ENCODE data around the gene ENO2. TPM values are rescaled to one million over a fixed set of nuclear protein-coding genes. Genes with fewer than 3 reads are reported as not detected.
A peak's percentile ranks its signal among the peaks of the same experiment; 100 is the strongest.

Gene ENO2
- total RNA-seq, 1 experiment from 2014 or later = 166 TPM

GRCh38 chr12:6928703-6929407, 14.5 kb downstream of the ENO2 start:
- no peak overlapping the region for H2BK12ac ChIP-seq (ENCODE audit: insufficient read length, low read depth, low read length)
- no peak overlapping the region for H2BK20ac ChIP-seq (ENCODE audit: low read depth, low read length, poor library complexity, severe bottlenecking)
- no peaks in the 10 kb centered on the region for H4K20me1 ChIP-seq (ENCODE audit: control insufficient read depth, insufficient read depth, insufficient read length)
- peaks cover 30% of the 10 kb centered on the region for H3K23me2 ChIP-seq (ENCODE audit: insufficient read length, low read depth, low read length, poor library complexity, severe bottlenecking)
- Mint-ChIP-seq H3K4me3 (peak overlapping the region; percentile 96 to 98), H3K27ac (peak overlapping the region; percentile 76 to 97 (median 93); a peak in 6 of 7 replicates), H3K9me3 (peaks cover 0 to 2% of the 10 kb centered on the region in 2 experiments; a peak in 1 of 5 replicates), H3K4me1 (peaks cover 57 to 61% of the 10 kb centered on the region in 2 experiments), H3K36me3 (ENCODE audit: insufficient read depth in 1 of 3, low read depth in 3 of 3) (peaks cover 11 to 39% (median 17%) of the 10 kb centered on the region in 3 experiments; a peak in 6 of 7 replicates), H3K27me3 (ENCODE audit: low read depth) (peaks cover 1% of the 10 kb centered on the region; the same call in 1 of the 2 replicates)
- H2AFZ ChIP-seq (ENCODE audit: low read length) = no peak overlapping the region
- H4K8ac ChIP-seq (replicated peaks; ENCODE audit: insufficient read length, low read depth, low read length) = no peak overlapping the region
- peak overlapping the region; percentile 74 for H3K4me2 ChIP-seq (ENCODE audit: insufficient read depth, insufficient read length, low read length)
- no peak for TF ChIP-seq CTCF (conservative IDR thresholded peaks at IDR 0.05)
- H2AK5ac ChIP-seq (ENCODE audit: insufficient read length, low read length) = no peak overlapping the region
- peaks cover 3% of the 10 kb centered on the region; the same call in 1 of the 2 replicates for H3K4me1 ChIP-seq (ENCODE audit: insufficient read depth, low read length)
- no peaks in the 10 kb centered on the region for H3K79me1 ChIP-seq (ENCODE audit: insufficient read depth, low read depth, low read length, poor library complexity, severe bottlenecking)
- H4K5ac ChIP-seq (ENCODE audit: insufficient read length, low read depth, low read length) = no peak overlapping the region
- no peak overlapping the region for H3K56ac ChIP-seq (ENCODE audit: insufficient read length, low read depth, low read length)
- no peak overlapping the region for H2BK15ac ChIP-seq (ENCODE audit: low read depth, low read length)
- no peak overlapping the region for H3K27ac ChIP-seq (ENCODE audit: insufficient read length, low read depth, low read length)
- no peak overlapping the region for H3K18ac ChIP-seq (ENCODE audit: insufficient read length, low read depth, low read length)
- no peak overlapping the region for H3T11ph ChIP-seq (ENCODE audit: low read length)
- WGBS (ENCODE audit: extremely low coverage, insufficient read length, low lambda C conversion rate) = no CpG with 5 or more reads among the region's 19 CpGs
- H3K23ac ChIP-seq (ENCODE audit: insufficient read length, low read depth, low read length) = no peak overlapping the region
- H3K14ac ChIP-seq (ENCODE audit: insufficient read depth, low read length) = peak overlapping the region; percentile 11
- H3K9me3 ChIP-seq (ENCODE audit: control insufficient read depth, low read depth, low read length) = no peaks in the 10 kb centered on the region
- no peak overlapping the region for H4K91ac ChIP-seq (ENCODE audit: insufficient read length, low read depth, low read length)
- H3K79me2 ChIP-seq (ENCODE audit: insufficient read depth, low read length) = peaks cover 24% of the 10 kb centered on the region; the same call in 1 of the 2 replicates
- no peak for DNase-seq
- H3K27me3 ChIP-seq (ENCODE audit: insufficient read depth, low read length) = no peaks in the 10 kb centered on the region
- H3K4ac ChIP-seq (ENCODE audit: low read depth, low read length) = no peak overlapping the region
- peak overlapping the region; percentile 60 for H3K9ac ChIP-seq (ENCODE audit: extremely low read depth, insufficient read length, low read length)
- H2BK5ac ChIP-seq (ENCODE audit: insufficient read length, low read length) = no peak overlapping the region
- H2BK120ac ChIP-seq (ENCODE audit: low read depth, low read length, poor library complexity, severe bottlenecking) = no peak overlapping the region

Data from H9 (cell line).